CD4-positive, alpha-beta T cell (primary cell): ENCODE data around the gene ZNF680. TPM values are rescaled to one million over a fixed set of nuclear protein-coding genes. Genes with fewer than 3 reads are reported as not detected.
"Not testable (repeated sequence)": the region's sequence is repeated elsewhere in the genome, so short reads cannot be mapped to it uniquely, and the experiment has no call there.

ENCODE experiments used
- ATAC-seq: fragments of 200-7000 bp; cut with Tn5 transposase; one replicate; pipeline ENCODE4 v1.10.0; 2022; ENCODE audit warnings: mild to moderate bottlenecking; ENCODE audit not compliant: poor library complexity
- CTCF ChIA-PET: fragments of 350-600 bp; sonication (Branson Sonifier 250); formaldehyde crosslinking; loops from one replicate; lab custom pipeline; 2021; ENCODE audit warnings: antibody characterized with exemption, inconsistent platforms; lab: Charles Lee
- POLR2A ChIA-PET: fragments of 350-600 bp; sonication (Branson Sonifier 250); formaldehyde crosslinking; loops from one replicate; lab custom pipeline; 2021; ENCODE audit warnings: antibody characterized with exemption, inconsistent platforms; lab: Charles Lee
- DNase-seq, 14 experiments: peaks; one replicate each; pipeline ENCODE4 v3.0.0-alpha.2; 2013 to 2020; ENCODE audit warnings: mixed read lengths in 2 of 14
- H3K27ac ChIP-seq, 2 donors: one replicate each; pipeline versions ENCODE4 v1.5.1 to v1.7.0; 2013; ENCODE audit warnings: low read length in 2 of 2, low read depth in 1 of 2, mild to moderate bottlenecking in 1 of 2
- H3K27me3 ChIP-seq, 2 experiments: 1 replicate in 1 of 2; 2 replicates in 1 of 2; pipeline versions ENCODE4 v1.6.1 to v1.7.0; 2013; ENCODE audit warnings: low read length in 2 of 2, control low read depth in 1 of 2, mild to moderate bottlenecking in 1 of 2, moderate library complexity in 1 of 2; ENCODE audit not compliant: insufficient read depth in 2 of 2, control insufficient read depth in 1 of 2
- H3K36me3 ChIP-seq: one replicate; pipeline ENCODE4 v1.6.1; 2013; ENCODE audit warnings: low read length, control low read depth; ENCODE audit not compliant: insufficient read depth
- H3K4me1 ChIP-seq: one replicate; pipeline ENCODE4 v1.6.1; 2013; ENCODE audit warnings: low read length, control low read depth; ENCODE audit not compliant: insufficient read depth
- H3K4me3 ChIP-seq: one replicate; pipeline ENCODE4 v1.5.1; 2013; ENCODE audit warnings: mild to moderate bottlenecking, low read length, moderate library complexity
- H3K9me3 ChIP-seq, 2 experiments: 1 replicate in 1 of 2; 2 replicates in 1 of 2; pipeline versions ENCODE4 v1.6.1 to v1.7.0; 2013; ENCODE audit warnings: low read length in 2 of 2, mild to moderate bottlenecking in 2 of 2, control low read depth in 1 of 2, moderate library complexity in 1 of 2; ENCODE audit not compliant: control insufficient read depth in 1 of 2, insufficient read depth in 1 of 2
- H3K27ac Mint-ChIP-seq: one replicate; pipeline ENCODE4 v1.8.0; 2020; ENCODE audit warnings: mixed read lengths
- H3K27me3 Mint-ChIP-seq: one replicate; pipeline ENCODE4 v1.8.0; 2021; ENCODE audit warnings: mixed read lengths
- H3K36me3 Mint-ChIP-seq: one replicate; pipeline ENCODE4 v1.8.0; 2021; ENCODE audit warnings: low read depth, mixed read lengths
- H3K4me1 Mint-ChIP-seq: one replicate; pipeline ENCODE4 v1.8.0; 2021; ENCODE audit warnings: low read depth, mixed read lengths
- H3K4me3 Mint-ChIP-seq: one replicate; pipeline ENCODE4 v1.8.0; 2020; ENCODE audit warnings: mild to moderate bottlenecking, mixed read lengths
- H3K9me3 Mint-ChIP-seq: one replicate; pipeline ENCODE4 v1.8.0; 2020; ENCODE audit warnings: mixed read lengths
- intact Hi-C, 2 experiments: fragments of 100-400 bp; cut with DNase I in 1 of 2; cut with micrococcal nuclease in 1 of 2; formaldehyde crosslinking; loops; one replicate each; pipeline versions ENCODE4 v1.15.1 to v1.9.0; 2023 to 2025; cut with DNase I, micrococcal nuclease
- total RNA-seq, 174 experiments: library from RNA in 2 of 174; stranded (reverse) in 2 of 174; gene quantifications; one replicate each; pipeline ENCODE4 v1.2.3 and lab custom pipeline; 2021 to 2026
- TF ChIP-seq, protein P1 (sequence below): fragments of 200-600 bp; IDR thresholded peaks from one replicate; pipeline ENCODE4 v1.8.0; 2022; ENCODE audit warnings: antibody characterized with exemption, mild to moderate bottlenecking

Gene ZNF680
- total RNA-seq, 2 experiments from 2014 or later: 8.3 to 8.9 TPM

DNA sequence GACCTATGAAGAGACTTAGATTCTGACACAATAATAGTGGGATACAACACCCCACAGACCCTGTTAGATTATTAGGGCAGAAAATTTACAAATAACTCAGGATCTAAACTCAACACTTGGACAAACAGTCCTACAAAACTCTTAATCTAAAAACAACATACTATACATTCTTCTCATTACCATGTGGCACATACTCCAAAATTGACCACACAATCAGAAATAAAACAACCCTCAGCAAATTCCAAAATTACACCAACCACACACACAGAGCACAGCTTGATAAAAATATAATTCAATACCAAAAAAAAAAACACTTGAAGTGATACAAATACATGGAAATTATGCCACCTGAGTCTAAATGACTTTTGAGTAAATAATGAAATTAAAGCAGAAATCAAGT lies 7.8 kb downstream of the ZNF680 start:
- intact Hi-C loops: no loop called here
- no peaks in the 10 kb centered on the region for H3K27me3 Mint-ChIP-seq
- no peak overlapping the region for H3K27ac ChIP-seq
- DNase-seq: no peak
- POLR2A ChIA-PET: no interaction called here
- peaks cover 3 to 16% of the 10 kb centered on the region in 2 experiments for H3K9me3 ChIP-seq
- no peak overlapping the region for H3K4me3 ChIP-seq
- H3K9me3 Mint-ChIP-seq: peaks cover 5% of the 10 kb centered on the region
- TF ChIP-seq, protein P1, sequence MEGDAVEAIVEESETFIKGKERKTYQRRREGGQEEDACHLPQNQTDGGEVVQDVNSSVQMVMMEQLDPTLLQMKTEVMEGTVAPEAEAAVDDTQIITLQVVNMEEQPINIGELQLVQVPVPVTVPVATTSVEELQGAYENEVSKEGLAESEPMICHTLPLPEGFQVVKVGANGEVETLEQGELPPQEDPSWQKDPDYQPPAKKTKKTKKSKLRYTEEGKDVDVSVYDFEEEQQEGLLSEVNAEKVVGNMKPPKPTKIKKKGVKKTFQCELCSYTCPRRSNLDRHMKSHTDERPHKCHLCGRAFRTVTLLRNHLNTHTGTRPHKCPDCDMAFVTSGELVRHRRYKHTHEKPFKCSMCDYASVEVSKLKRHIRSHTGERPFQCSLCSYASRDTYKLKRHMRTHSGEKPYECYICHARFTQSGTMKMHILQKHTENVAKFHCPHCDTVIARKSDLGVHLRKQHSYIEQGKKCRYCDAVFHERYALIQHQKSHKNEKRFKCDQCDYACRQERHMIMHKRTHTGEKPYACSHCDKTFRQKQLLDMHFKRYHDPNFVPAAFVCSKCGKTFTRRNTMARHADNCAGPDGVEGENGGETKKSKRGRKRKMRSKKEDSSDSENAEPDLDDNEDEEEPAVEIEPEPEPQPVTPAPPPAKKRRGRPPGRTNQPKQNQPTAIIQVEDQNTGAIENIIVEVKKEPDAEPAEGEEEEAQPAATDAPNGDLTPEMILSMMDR: no peak
- ATAC-seq: no peak
- CTCF ChIA-PET: no interaction called here
- H3K27me3 ChIP-seq: no peaks in the 10 kb centered on the region
- H3K36me3 Mint-ChIP-seq: peaks cover 79% of the 10 kb centered on the region
- H3K27ac Mint-ChIP-seq: no peak overlapping the region
- H3K4me3 Mint-ChIP-seq: no peak overlapping the region
- peaks cover 3% of the 10 kb centered on the region for H3K36me3 ChIP-seq
- peaks cover 1% of the 10 kb centered on the region for H3K4me1 ChIP-seq
- peaks cover 25% of the 10 kb centered on the region for H3K4me1 Mint-ChIP-seq

DNA sequence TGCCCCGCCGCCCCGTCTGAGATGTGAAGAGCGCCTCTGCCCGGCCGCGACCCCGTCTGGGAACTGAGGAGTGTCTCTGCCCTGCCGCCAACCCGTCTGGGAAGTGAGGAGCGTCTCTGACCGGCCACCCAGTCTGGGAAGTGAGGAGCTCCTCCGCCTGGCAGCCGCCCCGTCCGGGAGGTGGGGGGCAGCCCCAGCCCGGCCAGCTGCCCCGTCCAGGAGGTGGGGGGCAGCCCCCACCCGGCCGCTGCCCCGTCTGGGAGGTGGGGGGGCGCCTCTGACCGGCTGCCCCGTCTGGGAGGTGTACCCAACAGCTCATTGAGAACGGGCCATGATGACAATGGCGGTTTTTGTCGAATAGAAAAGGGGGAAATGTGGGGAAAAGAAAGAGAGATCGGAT lies 8.7 kb downstream of the ZNF680 start:
- peaks cover 3 to 16% of the 10 kb centered on the region in 2 experiments for H3K9me3 ChIP-seq
- intact Hi-C loops, ATAC-seq, H3K4me1 ChIP-seq, H3K9me3 Mint-ChIP-seq, H3K4me3 ChIP-seq, H3K27me3 ChIP-seq, DNase-seq, H3K27ac ChIP-seq, H3K27me3 Mint-ChIP-seq, CTCF ChIA-PET, H3K36me3 ChIP-seq, POLR2A ChIA-PET, H3K4me3 Mint-ChIP-seq, H3K27ac Mint-ChIP-seq: not testable (repeated sequence)
- H3K4me1 Mint-ChIP-seq: peaks cover 24% of the 10 kb centered on the region
- peaks cover 86% of the 10 kb centered on the region for H3K36me3 Mint-ChIP-seq

DNA sequence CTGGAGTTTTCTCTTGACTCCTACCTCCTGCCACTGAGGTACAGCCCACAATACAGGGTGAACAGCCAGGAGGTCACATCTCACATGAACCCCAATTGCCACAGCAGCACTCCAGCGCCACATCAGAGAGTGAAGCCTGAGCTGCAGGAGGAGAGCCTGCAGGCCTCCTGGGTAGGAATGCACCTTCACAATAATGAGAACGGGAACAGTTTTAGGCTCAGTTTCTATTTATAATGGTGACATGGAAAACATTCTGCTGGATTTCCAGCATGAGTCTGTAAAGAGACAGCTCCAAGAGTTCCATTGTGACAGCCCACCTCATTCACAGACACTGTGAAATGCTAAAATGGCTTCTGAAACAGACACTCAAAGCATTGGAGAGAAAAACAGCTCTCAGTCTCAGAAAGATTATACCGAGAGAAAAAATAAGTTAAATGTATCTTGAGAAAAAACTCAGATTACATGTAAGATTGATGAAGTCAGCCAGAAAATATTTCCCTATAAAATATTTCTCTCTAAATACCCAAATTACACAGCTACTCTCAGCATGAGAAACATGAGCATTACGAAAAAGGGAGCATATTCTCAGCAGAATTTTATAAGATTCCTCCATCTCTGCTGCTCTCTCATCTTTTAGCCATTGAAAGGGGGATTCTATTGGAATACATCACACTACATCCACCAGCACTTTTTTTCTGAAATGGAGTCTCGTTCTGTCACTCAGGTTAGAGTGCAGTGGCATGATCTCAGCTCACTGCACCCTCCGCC lies 11.3 kb downstream of the ZNF680 start:
- no peak overlapping the region for H3K27ac Mint-ChIP-seq
- H3K9me3 ChIP-seq: peaks cover 11 to 12% of the 10 kb centered on the region in 2 experiments
- TF ChIP-seq, protein P1: no peak
- intact Hi-C loops: no loop called here
- no peak for DNase-seq
- peaks cover 81% of the 10 kb centered on the region for H3K36me3 Mint-ChIP-seq
- H3K27ac ChIP-seq: no peak overlapping the region
- H3K4me3 ChIP-seq: no peak overlapping the region
- peaks cover 5% of the 10 kb centered on the region for H3K9me3 Mint-ChIP-seq
- H3K4me1 Mint-ChIP-seq: peaks cover 9% of the 10 kb centered on the region
- no peak for ATAC-seq
- ChIA-PET CTCF (no interaction called here), POLR2A (no interaction called here)
- no peaks in the 10 kb centered on the region for H3K27me3 ChIP-seq
- H3K4me1 ChIP-seq: no peaks in the 10 kb centered on the region
- no peak overlapping the region for H3K4me3 Mint-ChIP-seq
- no peaks in the 10 kb centered on the region for H3K27me3 Mint-ChIP-seq
- peaks cover 3% of the 10 kb centered on the region for H3K36me3 ChIP-seq

DNA sequence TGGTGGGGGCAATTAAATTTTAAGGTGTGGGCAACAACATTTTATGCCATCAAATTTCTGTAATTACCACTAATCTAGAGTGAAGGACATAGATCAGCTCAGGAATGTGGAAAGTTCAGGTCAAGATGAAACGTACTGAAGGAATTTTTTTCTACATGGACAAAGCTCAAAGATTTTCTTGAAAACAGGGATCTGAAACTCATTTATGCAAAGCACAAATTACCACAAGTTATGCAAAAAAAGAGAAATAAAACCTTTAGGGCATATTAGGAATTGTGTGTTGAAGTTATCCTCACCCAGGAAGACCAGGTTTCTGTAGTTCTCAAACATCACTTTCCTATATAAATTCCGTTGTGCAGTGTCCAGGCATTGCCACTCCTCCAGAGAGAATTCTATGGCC lies 18.9 kb downstream of the ZNF680 start:
- ATAC-seq: no peak

More for the DNA sequence above, 18.9 kb downstream of the ZNF680 start:
- Mint-ChIP-seq H3K4me1 (peaks cover 6% of the 10 kb centered on the region), H3K27ac (no peak overlapping the region), H3K36me3 (peaks cover 89% of the 10 kb centered on the region), H3K4me3 (no peak overlapping the region), H3K27me3 (no peaks in the 10 kb centered on the region), H3K9me3 (peaks cover 2% of the 10 kb centered on the region)
- TF ChIP-seq, protein P1: no peak
- DNase-seq: no peak
- Histone ChIP-seq H3K36me3 (peaks cover 5% of the 10 kb centered on the region), H3K4me1 (peaks cover 8% of the 10 kb centered on the region), H3K27me3 (no peaks in the 10 kb centered on the region), H3K9me3 (peaks cover 7 to 8% of the 10 kb centered on the region in 2 experiments), H3K27ac (no peak overlapping the region), H3K4me3 (no peak overlapping the region)
- intact Hi-C loops: no loop called here
- ChIA-PET POLR2A (no interaction called here), CTCF (no interaction called here)
